ENCODE measurements around the gene CHTOP.

Gene CHTOP

GRCh38 chr1:153633161-153633753, 609 bp upstream of the CHTOP start:
- TF ChIP-seq GATA2 (IDR thresholded peaks at IDR 0.05; ENCODE audit: low read depth, low read length) (no peak), GATA3 (IDR thresholded peaks at IDR 0.05; ENCODE audit: low read depth, low read length) (no peak)

GRCh38 chr1:153635872-153636271, 2.0 kb downstream of the CHTOP start:
- no peak for TF ChIP-seq GATA3 (IDR thresholded peaks at IDR 0.05; ENCODE audit: low read depth, low read length)
- no peak for TF ChIP-seq GATA2 (IDR thresholded peaks at IDR 0.05; ENCODE audit: low read depth, low read length)

- no peak for TF ChIP-seq GATA2 (IDR thresholded peaks at IDR 0.05; ENCODE audit: low read depth, low read length)
Measured at GRCh38 chr1:153636312-153636711, 2.4 kb downstream of the CHTOP start.

GRCh38 chr1:153638261-153638660, 4.4 kb downstream of the CHTOP start:
- TF ChIP-seq GATA2 (IDR thresholded peaks at IDR 0.05; ENCODE audit: low read depth, low read length): no peak
- TF ChIP-seq GATA3 (IDR thresholded peaks at IDR 0.05; ENCODE audit: low read depth, low read length): no peak

GRCh38 chr1:153639280-153639679, 5.4 kb downstream of the CHTOP start:
- TF ChIP-seq GATA2 (IDR thresholded peaks at IDR 0.05; ENCODE audit: low read depth, low read length) (no peak), GATA3 (IDR thresholded peaks at IDR 0.05; ENCODE audit: low read depth, low read length) (no peak)

GRCh38 chr1:153640861-153641260, 7.0 kb downstream of the CHTOP start:
- TF ChIP-seq GATA2 (IDR thresholded peaks at IDR 0.05; ENCODE audit: low read depth, low read length): no peak

- TF ChIP-seq GATA3 (IDR thresholded peaks at IDR 0.05; ENCODE audit: low read depth, low read length): no peak
- TF ChIP-seq GATA2 (IDR thresholded peaks at IDR 0.05; ENCODE audit: low read depth, low read length): no peak
Measured at GRCh38 chr1:153642161-153642560, 8.3 kb downstream of the CHTOP start.

- TF ChIP-seq GATA2 (IDR thresholded peaks at IDR 0.05; ENCODE audit: low read depth, low read length) (no peak), GATA3 (IDR thresholded peaks at IDR 0.05; ENCODE audit: low read depth, low read length) (no peak)
Measured at GRCh38 chr1:153643100-153643499, 9.2 kb downstream of the CHTOP start.

GRCh38 chr1:153643816-153644215, 9.9 kb downstream of the CHTOP start:
- TF ChIP-seq GATA2 (IDR thresholded peaks at IDR 0.05; ENCODE audit: low read depth, low read length) (no peak), GATA3 (IDR thresholded peaks at IDR 0.05; ENCODE audit: low read depth, low read length) (no peak)

GRCh38 chr1:153646672-153647345, 12.9 kb downstream of the CHTOP start:
- TF ChIP-seq GATA2 (IDR thresholded peaks at IDR 0.05; ENCODE audit: low read depth, low read length) (no peak), GATA3 (IDR thresholded peaks at IDR 0.05; ENCODE audit: low read depth, low read length) (no peak)

GRCh38 chr1:153647346-153647714, 13.5 kb downstream of the CHTOP start:
- TF ChIP-seq GATA3 (IDR thresholded peaks at IDR 0.05; ENCODE audit: low read depth, low read length): no peak
- no peak for TF ChIP-seq GATA2 (IDR thresholded peaks at IDR 0.05; ENCODE audit: low read depth, low read length)

- no peak for TF ChIP-seq GATA3 (IDR thresholded peaks at IDR 0.05; ENCODE audit: low read depth, low read length)
Measured at GRCh38 chr1:153648000-153648643, 14.3 kb downstream of the CHTOP start.

- TF ChIP-seq GATA3 (IDR thresholded peaks at IDR 0.05; ENCODE audit: low read depth, low read length): no peak
- TF ChIP-seq GATA2 (IDR thresholded peaks at IDR 0.05; ENCODE audit: low read depth, low read length): no peak
Measured at GRCh38 chr1:153649137-153649862, 15.4 kb downstream of the CHTOP start.

GRCh38 chr1:153649863-153650235, 16.0 kb downstream of the CHTOP start:
- TF ChIP-seq GATA2 (IDR thresholded peaks at IDR 0.05; ENCODE audit: low read depth, low read length) (no peak), GATA3 (IDR thresholded peaks at IDR 0.05; ENCODE audit: low read depth, low read length) (no peak)

- TF ChIP-seq GATA2 (IDR thresholded peaks at IDR 0.05; ENCODE audit: low read depth, low read length) (no peak), GATA3 (IDR thresholded peaks at IDR 0.05; ENCODE audit: low read depth, low read length) (no peak)
Measured at GRCh38 chr1:153651771-153652170, 17.9 kb downstream of the CHTOP start.
